Middle frontal gyrus (tissue), 1 donor: ENCODE results near the gene APMAP.
"Not testable (repeated sequence)": the region's sequence is repeated elsewhere in the genome, so short reads cannot be mapped to it uniquely, and the experiment has no call there.

ENCODE experiments used
- DNase-seq: peaks from one replicate; pipeline ENCODE4 v3.0.0-alpha.2; 2015; ENCODE audit warnings: low spot score; ENCODE audit errors: extremely low spot score

APMAP gene

GRCh38 chr20:24952376-24953208 lies 40.0 kb downstream of the APMAP start:
- DNase-seq = no peak

- no peak for DNase-seq
Measured at GRCh38 chr20:24951536-24952083, 40.9 kb downstream of the APMAP start.

GRCh38 chr20:24950836-24951525 lies 41.6 kb downstream of the APMAP start:
- DNase-seq = no peak

- no peak for DNase-seq
Measured at GRCh38 chr20:24950128-24950835, 42.3 kb downstream of the APMAP start.

- no peak for DNase-seq
Measured at GRCh38 chr20:24949756-24950127, 42.8 kb downstream of the APMAP start.

GRCh38 chr20:24948939-24949679 lies 43.4 kb downstream of the APMAP start, which contains the start of gene CST7:
CST7 (plus strand) TSS chr20:24949269; CDS start chr20:24949506, 237 bp downstream.
- DNase-seq = no peak

GRCh38 chr20:24948396-24948938 lies 44.1 kb downstream of the APMAP start:
- DNase-seq = not testable (repeated sequence)

- not testable (repeated sequence) for DNase-seq
Measured at GRCh38 chr20:24946376-24946775, 46.2 kb downstream of the APMAP start.

GRCh38 chr20:24943731-24944130 lies 48.8 kb downstream of the APMAP start:
- no peak for DNase-seq

- no peak for DNase-seq
Measured at GRCh38 chr20:24943196-24943595, 49.4 kb downstream of the APMAP start.

- DNase-seq = no peak
Measured at GRCh38 chr20:24942679-24943078, 49.9 kb downstream of the APMAP start.

- DNase-seq = no peak
Measured at GRCh38 chr20:24939036-24939435, 53.5 kb downstream of the APMAP start.

- no peak for DNase-seq
Measured at GRCh38 chr20:24938498-24938897, 54.1 kb downstream of the APMAP start.

GRCh38 chr20:24937579-24937978 lies 55.0 kb downstream of the APMAP start:
- DNase-seq = no peak

- no peak for DNase-seq
Measured at GRCh38 chr20:24936526-24937407, 55.8 kb downstream of the APMAP start.

- no peak for DNase-seq
Measured at GRCh38 chr20:24935766-24936525, 56.6 kb downstream of the APMAP start.

GRCh38 chr20:24935140-24935539 lies 57.4 kb downstream of the APMAP start:
- DNase-seq = no peak

- no peak for DNase-seq
Measured at GRCh38 chr20:24934716-24935115, 57.8 kb downstream of the APMAP start.

- DNase-seq = no peak
Measured at GRCh38 chr20:24934101-24934661, 58.4 kb downstream of the APMAP start.
